Measurements from ENCODE around the gene TMBIM6.

TMBIM6 gene

GRCh38 chr12:49809906-49810389 is 68.6 kb downstream of the TMBIM6 start:
- in situ Hi-C loops (cut with HindIII; ENCODE audit: low sequenced_read_pairs) = loop anchor here (5.0 kb wide), 1 partner anchor 58 kb away; no protein-coding TSS in a partner anchor

GRCh38 chr12:49811136-49811535 is 69.8 kb downstream of the TMBIM6 start:
- in situ Hi-C loops (cut with HindIII; ENCODE audit: low sequenced_read_pairs) = no loop called here

DNA sequence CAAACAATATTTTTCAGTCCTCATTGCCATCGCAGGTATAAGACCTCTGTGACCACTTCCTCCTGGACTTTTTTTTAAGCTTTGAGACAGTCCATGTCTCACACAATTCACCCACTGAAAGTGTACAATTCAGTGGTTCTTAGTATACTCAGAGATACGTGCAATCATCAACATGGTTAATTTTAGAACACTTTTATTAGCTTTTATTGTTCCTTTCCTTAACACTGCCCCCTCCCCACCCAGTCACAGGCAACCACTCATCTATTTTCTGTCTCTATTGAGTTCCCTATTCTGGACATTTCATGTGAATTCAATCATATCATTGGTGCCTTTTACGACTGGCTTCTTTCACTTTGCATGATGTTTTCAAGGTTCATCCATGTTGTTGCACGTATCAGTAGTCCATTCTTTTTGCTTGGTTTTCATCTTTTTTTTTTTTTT is 70.6 kb downstream of the TMBIM6 start:
- in situ Hi-C loops (cut with HindIII; ENCODE audit: low sequenced_read_pairs) = no loop called here

DNA sequence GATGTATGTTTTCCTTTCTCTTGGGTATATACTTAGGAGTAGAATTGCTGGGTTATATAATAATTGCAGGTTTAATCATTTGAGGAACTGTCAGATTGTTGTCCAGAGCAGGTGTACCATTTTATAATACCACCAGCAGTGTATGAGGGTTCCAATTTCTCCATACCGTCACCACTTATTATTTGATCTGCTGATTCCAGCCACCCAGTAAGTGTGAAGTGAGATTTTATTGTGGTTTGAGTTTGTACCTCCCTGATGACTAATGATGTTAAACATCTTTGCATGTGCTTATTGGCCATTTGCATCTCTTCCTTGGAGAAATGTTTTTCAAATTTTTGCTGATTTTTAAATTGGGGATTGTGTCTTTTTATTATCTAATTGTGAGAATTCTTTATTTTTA is 71.8 kb downstream of the TMBIM6 start:
- in situ Hi-C loops (cut with HindIII; ENCODE audit: low sequenced_read_pairs) = no loop called here
